Esophagus squamous epithelium (tissue), 5 donors: ENCODE results near the gene SFMBT2. TPM values are rescaled to one million over a fixed set of nuclear protein-coding genes. Genes with fewer than 3 reads are reported as not detected.

Source experiments
- DNase-seq: peaks from one replicate; lab custom pipeline; 2025; lab: John Stamatoyannopoulos, UW
- H3K27ac ChIP-seq, 4 donors: fragments of 200-600 bp; sonication (generic); one replicate each; pipeline ENCODE4 v1.5.1; 2016 to 2019; ENCODE audit warnings: mild to moderate bottlenecking in 1 of 4
- H3K27me3 ChIP-seq, 4 donors: fragments of 200-600 bp; sonication (generic); 1 replicate in 3 of 4; 2 replicates in 1 of 4; pipeline versions ENCODE4 v1.5.1 to v1.6.0; 2017 to 2021; ENCODE audit warnings: antibody characterized with exemption in 1 of 4
- H3K36me3 ChIP-seq, 3 donors: fragments of 200-600 bp; sonication (generic); one replicate each; pipeline ENCODE4 v1.5.1; 2016 to 2019
- H3K4me1 ChIP-seq, 3 donors: fragments of 200-600 bp; sonication (generic); one replicate each; pipeline ENCODE4 v1.5.1; 2017 to 2019
- H3K4me3 ChIP-seq, 4 donors: fragments of 200-600 bp; sonication (generic); 1 replicate in 3 of 4; 2 replicates in 1 of 4; pipeline ENCODE4 v1.5.1; 2016 to 2019; ENCODE audit warnings: mild to moderate bottlenecking in 2 of 4, moderate library complexity in 1 of 4
- H3K9me3 ChIP-seq, 3 donors: fragments of 200-600 bp; sonication (generic); one replicate each; pipeline ENCODE4 v1.5.1; 2016 to 2019
- CTCF ChIP-seq, 6 experiments: fragments of 450-650 bp in 4 of 6; fragments of 200-600 bp in 2 of 6; sonication (generic) in 2 of 6; IDR thresholded peaks; one replicate each; pipeline ENCODE4 v1.5.1; 2016 to 2019; ENCODE audit warnings: antibody characterized with exemption in 6 of 6, mild to moderate bottlenecking in 4 of 6, moderate library complexity in 4 of 6
- POLR2A ChIP-seq, 4 donors: fragments of 450-650 bp; IDR thresholded peaks; one replicate each; pipeline ENCODE4 v1.6.1; 2017; ENCODE audit warnings: antibody characterized with exemption in 4 of 4, mild to moderate bottlenecking in 4 of 4, moderate library complexity in 3 of 4
- WGBS, 2 donors: methylation state at CpG; one replicate each; pipeline ENCODE4 v1.1.5; 2018; 5-methylcytosine and 5-hydroxymethylcytosine counted together
- intact Hi-C: fragments of 100-400 bp; cut with DNase I; formaldehyde crosslinking; loops from one replicate; pipeline ENCODE4 v1.15.0; 2022
- total RNA-seq, 4 donors: library from RNA; depleted of rRNA; stranded (reverse); fragments of >200 nt; gene quantifications; one replicate each; pipeline ENCODE4 v1.1.0, GENCODE V29; 2016
- donor health status: DM: yes; HTN: yes; CAD: no.

SFMBT2 gene
- total RNA-seq, 4 donors from 2014 or later: 0.72 to 5.0 (median 1.4) TPM

GRCh38 chr10:7264313-7264756, 146.5 kb downstream of the SFMBT2 start:
- peaks cover 4 to 37% (median 20%) of the 10 kb centered on the region in 3 donors for H3K4me1 ChIP-seq
- 56 to 60% methylated on average over 7 of the region's 7 CpGs for WGBS, 2 donors

GRCh38 chr10:7263616-7264015, 147.2 kb downstream of the SFMBT2 start:
- Histone ChIP-seq H3K36me3 (no peaks in the 10 kb centered on the region), H3K4me1 (peaks cover 4 to 34% (median 20%) of the 10 kb centered on the region in 3 donors), H3K9me3 (no peaks in the 10 kb centered on the region), H3K27ac (peak overlapping the region in 1 of 4 donors; percentile 66), H3K4me3 (no peak overlapping the region), H3K27me3 (no peaks in the 10 kb centered on the region)
- DNase-seq: no peak
- intact Hi-C loops: loop anchor here (5.0 kb wide), 1 partner anchor 144 kb away; no protein-coding TSS in a partner anchor
- no peak for TF ChIP-seq CTCF (IDR thresholded peaks at IDR 0.05)
- TF ChIP-seq POLR2A (IDR thresholded peaks at IDR 0.05): no peak
- WGBS, 2 donors: 93 to 95% methylated on average over 5 of the region's 5 CpGs

More at GRCh38 chr10:7264313-7264756, 146.5 kb downstream of the SFMBT2 start:
- Histone ChIP-seq H3K36me3 (no peaks in the 10 kb centered on the region), H3K27ac (peak overlapping the region in 2 of 4 donors; percentile 44 to 66), H3K4me3 (no peak overlapping the region), H3K27me3 (no peaks in the 10 kb centered on the region), H3K9me3 (no peaks in the 10 kb centered on the region)
- intact Hi-C loops: loop anchor here (5.0 kb wide), 1 partner anchor 143 kb away; no protein-coding TSS in a partner anchor
- DNase-seq: no peak
- TF ChIP-seq CTCF (IDR thresholded peaks at IDR 0.05) (no peak), POLR2A (IDR thresholded peaks at IDR 0.05) (no peak)

- 38 to 66% methylated on average over 5 of the region's 5 CpGs for WGBS, 2 donors
- peaks cover 9 to 48% (median 20%) of the 10 kb centered on the region in 3 donors for H3K4me1 ChIP-seq
- DNase-seq: no peak
- intact Hi-C loops: loop anchor here (5.0 kb wide), 1 partner anchor 146 kb away; no protein-coding TSS in a partner anchor
- H3K4me3 ChIP-seq: no peak overlapping the region
- peak overlapping the region in 2 of 4 donors; percentile 55 to 72 for H3K27ac ChIP-seq
- no peaks in the 10 kb centered on the region for H3K9me3 ChIP-seq
- no peaks in the 10 kb centered on the region for H3K27me3 ChIP-seq
- TF ChIP-seq POLR2A (IDR thresholded peaks at IDR 0.05): no peak
- TF ChIP-seq CTCF (IDR thresholded peaks at IDR 0.05): no peak
- no peaks in the 10 kb centered on the region for H3K36me3 ChIP-seq
Observed at GRCh38 chr10:7261351-7261750, 149.5 kb downstream of the SFMBT2 start.

GRCh38 chr10:7260912-7261311, 149.9 kb downstream of the SFMBT2 start:
- Histone ChIP-seq H3K4me3 (no peak overlapping the region), H3K9me3 (no peaks in the 10 kb centered on the region), H3K4me1 (peaks cover 9 to 48% (median 20%) of the 10 kb centered on the region in 3 donors), H3K27ac (peak overlapping the region in 3 of 4 donors; percentile 40 to 72 (median 55)), H3K36me3 (no peaks in the 10 kb centered on the region), H3K27me3 (no peaks in the 10 kb centered on the region)
- TF ChIP-seq POLR2A (IDR thresholded peaks at IDR 0.05) (no peak), CTCF (IDR thresholded peaks at IDR 0.05) (no peak)
- WGBS, 2 donors: 58 to 71% methylated on average over 8 of the region's 8 CpGs
- no peak for DNase-seq
- intact Hi-C loops: loop anchor here (5.0 kb wide), 1 partner anchor 146 kb away; no protein-coding TSS in a partner anchor

- TF ChIP-seq CTCF (IDR thresholded peaks at IDR 0.05) (peak in 5 of 6 experiments; percentile 65 to 78 (median 74)), POLR2A (IDR thresholded peaks at IDR 0.05) (no peak)
- peak overlapping the region in 3 of 4 donors; percentile 40 to 72 (median 42) for H3K27ac ChIP-seq
- DNase-seq: peak; percentile 3
- WGBS, 2 donors: 5 to 21% methylated on average over 3 of the region's 3 CpGs
- H3K27me3 ChIP-seq: no peaks in the 10 kb centered on the region
- no peaks in the 10 kb centered on the region for H3K36me3 ChIP-seq
- H3K4me3 ChIP-seq: no peak overlapping the region
- peaks cover 9 to 48% (median 20%) of the 10 kb centered on the region in 3 donors for H3K4me1 ChIP-seq
- intact Hi-C loops: loop anchor here (5.0 kb wide), 1 partner anchor 147 kb away; no protein-coding TSS in a partner anchor
- H3K9me3 ChIP-seq: no peaks in the 10 kb centered on the region
Observed at GRCh38 chr10:7260412-7260900, 150.4 kb downstream of the SFMBT2 start.
